ENCODE data around the gene PCDHGB2.
"Not testable (repeated sequence)": the region's sequence is repeated elsewhere in the genome, so short reads cannot be mapped to it uniquely, and the experiment has no call there.

Gene PCDHGB2

GRCh38 chr5:141326088-141326854 lies 33.5 kb upstream of the PCDHGB2 start:
- DNase-seq (ENCODE audit: low read depth) = peak; percentile 73
- peak; percentile 87 for TF ChIP-seq CTCF (conservative IDR thresholded peaks at IDR 0.05; ENCODE audit: low read length)
- peak overlapping the region; percentile 71 for H3K4me3 ChIP-seq (ENCODE audit: low read length)

DNA sequence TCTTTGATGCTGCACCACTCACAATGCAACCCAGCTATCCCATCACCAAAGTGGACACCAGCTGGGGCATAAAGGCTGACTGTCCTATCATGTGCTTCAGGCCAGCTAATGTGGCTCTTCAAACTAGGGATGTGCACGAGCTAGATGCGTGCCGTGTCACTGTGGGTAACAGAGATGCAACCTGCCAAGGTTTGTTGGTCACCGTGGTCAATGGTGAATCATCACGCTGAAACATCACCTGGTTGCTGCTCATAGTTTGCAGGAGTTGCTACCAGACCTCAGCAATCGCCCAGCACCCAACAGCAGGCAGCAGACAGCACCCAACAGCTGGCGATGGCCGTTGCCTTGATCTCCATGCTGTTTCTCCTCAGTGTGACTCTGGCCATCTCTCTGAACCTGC lies 31.6 kb upstream of the PCDHGB2 start:
- no peak overlapping the region for H3K4me3 ChIP-seq (ENCODE audit: low read length)
- TF ChIP-seq CTCF (conservative IDR thresholded peaks at IDR 0.05; ENCODE audit: low read length) = no peak

GRCh38 chr5:141330299-141331080 lies 29.3 kb upstream of the PCDHGB2 start, which contains the start of gene PCDHGA1:
PCDHGA1 (plus strand) TSS chr5:141330514.
- peak within 1 kb of the TSS; percentile 62 for H3K4me3 ChIP-seq (ENCODE audit: low read length)
- DNase-seq (ENCODE audit: low read depth) = peak; percentile 70
- TF ChIP-seq CTCF (conservative IDR thresholded peaks at IDR 0.05; ENCODE audit: low read length) = peak; percentile 72

More for the DNA sequence above, 31.6 kb upstream of the PCDHGB2 start:
- no peak for DNase-seq (ENCODE audit: low read depth)

DNA sequence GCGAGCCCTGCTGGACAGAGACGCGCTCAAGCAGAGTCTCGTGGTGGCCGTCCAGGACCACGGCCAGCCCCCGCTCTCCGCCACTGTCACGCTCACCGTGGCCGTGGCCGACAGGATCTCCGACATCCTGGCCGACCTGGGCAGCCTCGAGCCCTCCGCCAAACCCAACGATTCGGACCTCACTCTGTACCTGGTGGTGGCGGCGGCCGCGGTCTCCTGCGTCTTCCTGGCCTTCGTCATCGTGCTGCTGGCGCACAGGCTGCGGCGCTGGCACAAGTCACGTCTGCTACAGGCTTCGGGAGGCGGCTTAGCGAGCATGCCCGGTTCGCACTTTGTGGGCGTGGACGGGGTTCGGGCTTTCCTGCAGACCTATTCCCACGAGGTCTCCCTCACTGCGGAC lies 27.2 kb upstream of the PCDHGB2 start:
- DNase-seq (ENCODE audit: low read depth) = not testable (repeated sequence)

GRCh38 chr5:141338538-141339306 lies 21.1 kb upstream of the PCDHGB2 start, which contains the start of gene PCDHGA2:
PCDHGA2 (plus strand) TSS chr5:141338760.
- peak; percentile 66 for TF ChIP-seq CTCF (conservative IDR thresholded peaks at IDR 0.05; ENCODE audit: low read length)
- peak within 1 kb of the TSS; percentile 47 for H3K4me3 ChIP-seq (ENCODE audit: low read length)
- DNase-seq (ENCODE audit: low read depth) = peak; percentile 64

More for the DNA sequence above, 27.2 kb upstream of the PCDHGB2 start:
- H3K4me3 ChIP-seq (ENCODE audit: low read length) = not testable (repeated sequence)

DNA sequence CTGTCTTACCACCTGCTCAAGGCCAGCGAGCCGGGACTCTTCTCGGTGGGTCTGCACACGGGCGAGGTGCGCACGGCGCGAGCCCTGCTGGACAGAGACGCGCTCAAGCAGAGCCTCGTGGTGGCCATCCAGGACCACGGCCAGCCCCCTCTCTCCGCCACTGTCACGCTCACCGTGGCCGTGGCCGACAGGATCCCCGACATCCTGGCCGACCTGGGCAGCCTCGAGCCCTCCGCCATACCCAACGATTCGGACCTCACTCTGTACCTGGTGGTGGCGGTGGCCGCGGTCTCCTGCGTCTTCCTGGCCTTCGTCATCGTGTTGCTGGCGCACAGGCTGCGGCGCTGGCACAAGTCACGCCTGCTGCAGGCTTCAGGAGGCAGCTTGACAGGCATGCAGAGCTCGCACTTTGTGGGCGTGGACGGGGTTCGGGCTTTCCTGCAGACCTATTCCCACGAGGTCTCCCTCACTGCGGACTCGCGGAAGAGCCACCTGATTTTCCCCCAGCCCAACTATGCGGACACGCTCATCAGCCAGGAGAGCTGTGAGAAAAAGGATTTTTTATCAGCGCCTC lies 18.9 kb upstream of the PCDHGB2 start:
- not testable (repeated sequence) for H3K4me3 ChIP-seq (ENCODE audit: low read length); DNase-seq (ENCODE audit: low read depth)

DNA sequence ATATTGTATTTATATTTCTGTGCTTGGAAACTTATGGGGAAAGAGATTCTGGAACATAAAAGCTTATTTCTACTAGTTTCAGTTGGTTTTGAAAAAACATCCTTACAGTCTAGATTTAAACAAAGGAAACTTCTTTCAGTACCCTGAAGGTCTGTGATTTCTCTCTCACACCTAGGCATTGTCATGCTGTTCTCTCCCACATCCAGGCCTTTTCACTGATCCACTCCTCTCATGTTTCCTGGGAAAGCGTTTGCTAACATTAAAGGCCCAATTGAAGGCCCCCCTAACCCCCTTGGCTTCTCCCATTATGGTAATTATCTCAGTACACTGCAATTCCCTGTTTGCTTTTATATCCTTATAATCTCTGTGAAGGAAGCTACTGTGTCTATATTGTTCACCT lies 17.0 kb upstream of the PCDHGB2 start:
- no peak for DNase-seq (ENCODE audit: low read depth)
- H3K4me3 ChIP-seq (ENCODE audit: low read length) = no peak overlapping the region
- TF ChIP-seq CTCF (conservative IDR thresholded peaks at IDR 0.05; ENCODE audit: low read length) = no peak

Data from AG10803 (cell line).